ENCODE measurements around the gene IP6K2. TPM values are rescaled to one million over a fixed set of nuclear protein-coding genes. Genes with fewer than 3 reads are reported as not detected.
A peak's percentile ranks its signal among the peaks of the same experiment; 100 is the strongest.

Gene IP6K2
- total RNA-seq, 1 donor from 2014 or later = 62.9 TPM

- DNase-seq = peak; percentile 97
These were observed 53.3 kb downstream of the IP6K2 start for GRCh38 chr3:48663489-48664312.

- DNase-seq = peak; percentile 88
These were observed 54.1 kb downstream of the IP6K2 start, which contains the start of gene CELSR3 for GRCh38 chr3:48662753-48663488. TSS of gene CELSR3 (minus strand) at chr3:48662886. CDS start at chr3:48662634, 252 bp downstream.

- DNase-seq = no peak
These were observed 54.8 kb downstream of the IP6K2 start for GRCh38 chr3:48662145-48662752.

- peak; percentile 81 for DNase-seq
These were observed 55.4 kb downstream of the IP6K2 start for GRCh38 chr3:48661501-48662144.

- DNase-seq = no peak
These were observed 56.1 kb downstream of the IP6K2 start for GRCh38 chr3:48660800-48661400.

GRCh38 chr3:48656841-48657281, 60.2 kb downstream of the IP6K2 start:
- DNase-seq = no peak

GRCh38 chr3:48656061-48656840, 60.8 kb downstream of the IP6K2 start:
- DNase-seq = peak; percentile 77

- DNase-seq = no peak
These were observed 61.4 kb downstream of the IP6K2 start for GRCh38 chr3:48655606-48656005.

GRCh38 chr3:48655063-48655462, 62.0 kb downstream of the IP6K2 start:
- DNase-seq = no peak

- no peak for DNase-seq
These were observed 63.9 kb downstream of the IP6K2 start for GRCh38 chr3:48652923-48653715.

GRCh38 chr3:48651771-48652170, 65.2 kb downstream of the IP6K2 start:
- DNase-seq = no peak

- DNase-seq = no peak
These were observed 66.3 kb downstream of the IP6K2 start for GRCh38 chr3:48650723-48651122.

- no peak for DNase-seq
These were observed 68.7 kb downstream of the IP6K2 start for GRCh38 chr3:48648188-48648850.

- DNase-seq = no peak
These were observed 69.3 kb downstream of the IP6K2 start for GRCh38 chr3:48647714-48648113.

- no peak for DNase-seq
These were observed 71.9 kb downstream of the IP6K2 start for GRCh38 chr3:48644898-48645760.

- DNase-seq = no peak
These were observed 74.4 kb downstream of the IP6K2 start for GRCh38 chr3:48642605-48643004.

GRCh38 chr3:48641396-48641795, 75.6 kb downstream of the IP6K2 start:
- no peak for DNase-seq

- DNase-seq = no peak
These were observed 76.9 kb downstream of the IP6K2 start for GRCh38 chr3:48639944-48640606.
